ENCODE data around the gene CELF1. TPM values are rescaled to one million over a fixed set of nuclear protein-coding genes. Genes with fewer than 3 reads are reported as not detected.

The CELF1 gene
- polyA plus RNA-seq, 1 donor (not counting 4 experiments of a cell fraction or from before 2014, with no cell fraction given): 110 TPM

- Histone ChIP-seq H3K36me3 (ENCODE audit: control insufficient read depth in 2 of 2, extremely low read depth in 1 of 2, insufficient read depth in 2 of 2, low read length in 2 of 2) (no peaks in the 10 kb centered on the region), H3K9ac (ENCODE audit: control insufficient read depth, extremely low read depth, insufficient read depth, low read length) (peak overlapping the region; percentile 55), H3K9me1 (ENCODE audit: control insufficient read depth, extremely low read depth, insufficient read depth, low read length) (no peaks in the 10 kb centered on the region), H3K4me1 (ENCODE audit: control insufficient read depth, extremely low read depth, insufficient read depth, low read length) (peaks cover 47% of the 10 kb centered on the region), H3K9me3 (ENCODE audit: control insufficient read depth, low read depth, low read length) (no peaks in the 10 kb centered on the region), H3K27me3 (ENCODE audit: control insufficient read depth, extremely low read depth, insufficient read depth, low read length) (no peaks in the 10 kb centered on the region), H3K27ac (ENCODE audit: control insufficient read depth, insufficient read depth, low read length) (peak overlapping the region; percentile 90), H2AFZ (ENCODE audit: control insufficient read depth, low read length) (no peak overlapping the region), H4K20me1 (ENCODE audit: control insufficient read depth, extremely low read depth, insufficient read depth, low read length) (peaks cover 2% of the 10 kb centered on the region), H3K79me2 (ENCODE audit: control insufficient read depth, insufficient read depth, low read length) (peaks cover 90% of the 10 kb centered on the region), H3K4me2 (ENCODE audit: control insufficient read depth, extremely low read depth, insufficient read depth, low read depth, low read length) (peak overlapping the region; percentile 68), H3K4me3 (ENCODE audit: control insufficient read depth in 2 of 3, extremely low read depth in 1 of 3, insufficient read depth in 2 of 3, low read depth in 1 of 3, low read length in 3 of 3) (no peak overlapping the region)
- TF ChIP-seq, protein P1, sequence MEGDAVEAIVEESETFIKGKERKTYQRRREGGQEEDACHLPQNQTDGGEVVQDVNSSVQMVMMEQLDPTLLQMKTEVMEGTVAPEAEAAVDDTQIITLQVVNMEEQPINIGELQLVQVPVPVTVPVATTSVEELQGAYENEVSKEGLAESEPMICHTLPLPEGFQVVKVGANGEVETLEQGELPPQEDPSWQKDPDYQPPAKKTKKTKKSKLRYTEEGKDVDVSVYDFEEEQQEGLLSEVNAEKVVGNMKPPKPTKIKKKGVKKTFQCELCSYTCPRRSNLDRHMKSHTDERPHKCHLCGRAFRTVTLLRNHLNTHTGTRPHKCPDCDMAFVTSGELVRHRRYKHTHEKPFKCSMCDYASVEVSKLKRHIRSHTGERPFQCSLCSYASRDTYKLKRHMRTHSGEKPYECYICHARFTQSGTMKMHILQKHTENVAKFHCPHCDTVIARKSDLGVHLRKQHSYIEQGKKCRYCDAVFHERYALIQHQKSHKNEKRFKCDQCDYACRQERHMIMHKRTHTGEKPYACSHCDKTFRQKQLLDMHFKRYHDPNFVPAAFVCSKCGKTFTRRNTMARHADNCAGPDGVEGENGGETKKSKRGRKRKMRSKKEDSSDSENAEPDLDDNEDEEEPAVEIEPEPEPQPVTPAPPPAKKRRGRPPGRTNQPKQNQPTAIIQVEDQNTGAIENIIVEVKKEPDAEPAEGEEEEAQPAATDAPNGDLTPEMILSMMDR (optimal IDR thresholded peaks at IDR 0.05 in 1 of 3, IDR thresholded peaks at IDR 0.05 in 1 of 3, conservative IDR thresholded peaks at IDR 0.05 in 1 of 3; ENCODE audit: extremely low read depth in 1 of 3, insufficient read depth in 2 of 3, low read length in 3 of 3): no peak
- no peak for TF ChIP-seq EZH2 (IDR thresholded peaks at IDR 0.05; ENCODE audit: low read length)
- peak; percentile 72 for FAIRE-seq
- peak; percentile 61 for DNase-seq (ENCODE audit: low read depth, low spot score)
- dilution Hi-C loops (cut with MboI; ENCODE audit: extremely low pct_ligation_motif_present, low sequenced_read_pairs): no loop called here
Measured at GRCh38 chr11:47514825-47515647, 37.9 kb downstream of the CELF1 start.

DNA sequence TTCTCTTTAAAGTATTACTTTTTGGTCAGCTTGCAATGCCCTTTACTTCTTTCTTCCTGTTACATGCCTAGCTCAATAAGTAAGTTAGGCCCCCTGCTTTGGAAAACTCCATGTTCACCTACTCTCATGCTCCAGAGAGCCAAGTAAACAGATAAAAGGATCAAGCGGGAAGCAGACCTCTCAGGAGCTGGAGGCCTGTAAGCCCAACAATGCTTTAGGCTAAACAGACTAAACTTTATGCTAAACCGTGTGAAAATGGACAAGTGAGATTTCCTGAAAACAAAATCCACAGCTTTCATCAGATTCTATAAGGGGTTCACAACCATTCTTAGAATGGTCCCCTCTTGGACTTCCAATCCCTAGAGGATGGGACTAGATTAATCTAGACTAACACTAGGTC is 40.2 kb downstream of the CELF1 start:
- H3K4me3 ChIP-seq (ENCODE audit: control insufficient read depth in 2 of 3, extremely low read depth in 1 of 3, insufficient read depth in 2 of 3, low read depth in 1 of 3, low read length in 3 of 3): no peak overlapping the region
- H4K20me1 ChIP-seq (ENCODE audit: control insufficient read depth, extremely low read depth, insufficient read depth, low read length): peaks cover 2% of the 10 kb centered on the region
- H3K27ac ChIP-seq (ENCODE audit: control insufficient read depth, insufficient read depth, low read length): peak overlapping the region; percentile 87
- FAIRE-seq: no peak
- peaks cover 90% of the 10 kb centered on the region for H3K79me2 ChIP-seq (ENCODE audit: control insufficient read depth, insufficient read depth, low read length)
- peaks cover 45% of the 10 kb centered on the region for H3K4me1 ChIP-seq (ENCODE audit: control insufficient read depth, extremely low read depth, insufficient read depth, low read length)
- dilution Hi-C loops (cut with MboI; ENCODE audit: extremely low pct_ligation_motif_present, low sequenced_read_pairs): no loop called here
- H3K4me2 ChIP-seq (ENCODE audit: control insufficient read depth, extremely low read depth, insufficient read depth, low read depth, low read length): peak overlapping the region; percentile 30
- no peaks in the 10 kb centered on the region for H3K9me1 ChIP-seq (ENCODE audit: control insufficient read depth, extremely low read depth, insufficient read depth, low read length)
- H3K36me3 ChIP-seq (ENCODE audit: control insufficient read depth in 2 of 2, extremely low read depth in 1 of 2, insufficient read depth in 2 of 2, low read length in 2 of 2): no peaks in the 10 kb centered on the region
- no peaks in the 10 kb centered on the region for H3K27me3 ChIP-seq (ENCODE audit: control insufficient read depth, extremely low read depth, insufficient read depth, low read length)
- no peak overlapping the region for H2AFZ ChIP-seq (ENCODE audit: control insufficient read depth, low read length)
- H3K9me3 ChIP-seq (ENCODE audit: control insufficient read depth, low read depth, low read length): no peaks in the 10 kb centered on the region
- peak overlapping the region; percentile 58 for H3K9ac ChIP-seq (ENCODE audit: control insufficient read depth, extremely low read depth, insufficient read depth, low read length)
- TF ChIP-seq EZH2 (IDR thresholded peaks at IDR 0.05; ENCODE audit: low read length): no peak
- TF ChIP-seq, protein P1 (optimal IDR thresholded peaks at IDR 0.05 in 1 of 3, IDR thresholded peaks at IDR 0.05 in 1 of 3, conservative IDR thresholded peaks at IDR 0.05 in 1 of 3; ENCODE audit: extremely low read depth in 1 of 3, insufficient read depth in 2 of 3, low read length in 3 of 3): no peak
- DNase-seq (ENCODE audit: low read depth, low spot score): no peak

All from keratinocyte (primary cell).